BLaER1 (cell line): ENCODE results near the gene THOC6.

ENCODE experiments used
- H3K27ac ChIP-seq: shearing (Covaris generic); formaldehyde crosslinking; 2 replicates; pipeline ENCODE4 v1.8.1; 2022
- H3K27me3 ChIP-seq: shearing (Covaris generic); formaldehyde crosslinking; 2 replicates; pipeline ENCODE4 v1.8.1; 2022
- H3K36me3 ChIP-seq: shearing (Covaris generic); formaldehyde crosslinking; 2 replicates; pipeline ENCODE4 v1.8.1; 2022
- H3K4me1 ChIP-seq: shearing (Covaris generic); formaldehyde crosslinking; 2 replicates; pipeline ENCODE4 v1.8.1; 2022
- H3K4me2 ChIP-seq: shearing (Covaris generic); formaldehyde crosslinking; 2 replicates; pipeline ENCODE4 v1.8.1; 2022
- H3K4me3 ChIP-seq: shearing (Covaris generic); formaldehyde crosslinking; 2 replicates; pipeline ENCODE4 v1.8.1; 2022
- H3K9ac ChIP-seq: shearing (Covaris generic); formaldehyde crosslinking; 2 replicates; pipeline ENCODE4 v1.8.1; 2022
- H3K9me3 ChIP-seq: shearing (Covaris generic); formaldehyde crosslinking; 2 replicates; pipeline ENCODE4 v1.8.1; 2022
- H4K20me1 ChIP-seq: shearing (Covaris generic); formaldehyde crosslinking; 2 replicates; pipeline ENCODE4 v1.8.1; 2022
- Cebpa-rat ChIP-seq: shearing (Covaris generic); IDR thresholded peaks from 2 replicates; pipeline ENCODE4 v1.8.1; 2022

The THOC6 gene

GRCh38 chr16:3058139-3059030, 34.5 kb downstream of the THOC6 start:
- TF ChIP-seq Cebpa-rat = no peak
- peak overlapping the region; percentile 87 for H3K4me3 ChIP-seq
- peak overlapping the region; percentile 94 for H3K9ac ChIP-seq
- H3K9me3 ChIP-seq = no peaks in the 10 kb centered on the region
- peaks cover 29% of the 10 kb centered on the region; the same call in 1 of the 2 replicates for H4K20me1 ChIP-seq
- peak overlapping the region; percentile 99 for H3K4me2 ChIP-seq
- H3K4me1 ChIP-seq = peaks cover 62% of the 10 kb centered on the region
- H3K36me3 ChIP-seq = peaks cover 9% of the 10 kb centered on the region
- H3K27ac ChIP-seq = peak overlapping the region; percentile 94
- no peaks in the 10 kb centered on the region for H3K27me3 ChIP-seq

GRCh38 chr16:3059041-3059722, 35.3 kb downstream of the THOC6 start:
- Histone ChIP-seq H3K4me1 (peaks cover 54% of the 10 kb centered on the region), H3K9ac (peak overlapping the region; percentile 94), H3K4me3 (peak overlapping the region; percentile 87), H3K4me2 (peak overlapping the region; percentile 99), H3K9me3 (no peaks in the 10 kb centered on the region), H3K27ac (peak overlapping the region; percentile 94), H3K36me3 (peaks cover 4% of the 10 kb centered on the region; the same call in 1 of the 2 replicates), H3K27me3 (no peaks in the 10 kb centered on the region), H4K20me1 (peaks cover 26% of the 10 kb centered on the region; the same call in 1 of the 2 replicates)
- TF ChIP-seq Cebpa-rat = no peak

GRCh38 chr16:3059723-3060242, 35.9 kb downstream of the THOC6 start:
- H3K9ac ChIP-seq = peak overlapping the region; percentile 94
- H3K4me2 ChIP-seq = peak overlapping the region; percentile 99
- H3K4me1 ChIP-seq = peaks cover 49% of the 10 kb centered on the region
- H3K4me3 ChIP-seq = peak overlapping the region; percentile 87
- H3K27ac ChIP-seq = peak overlapping the region; percentile 94
- no peaks in the 10 kb centered on the region for H3K27me3 ChIP-seq
- TF ChIP-seq Cebpa-rat = no peak
- peaks cover 3% of the 10 kb centered on the region; the same call in 1 of the 2 replicates for H3K36me3 ChIP-seq
- H3K9me3 ChIP-seq = no peaks in the 10 kb centered on the region
- peaks cover 20% of the 10 kb centered on the region; the same call in 1 of the 2 replicates for H4K20me1 ChIP-seq

- H3K9ac ChIP-seq = no peak overlapping the region
- TF ChIP-seq Cebpa-rat = no peak
- no peak overlapping the region for H3K4me3 ChIP-seq
- peaks cover 49% of the 10 kb centered on the region for H3K4me1 ChIP-seq
- H3K36me3 ChIP-seq = peaks cover 3% of the 10 kb centered on the region; the same call in 1 of the 2 replicates
- H3K27me3 ChIP-seq = no peaks in the 10 kb centered on the region
- peaks cover 19% of the 10 kb centered on the region; the same call in 1 of the 2 replicates for H4K20me1 ChIP-seq
- no peaks in the 10 kb centered on the region for H3K9me3 ChIP-seq
- H3K27ac ChIP-seq = no peak overlapping the region
- H3K4me2 ChIP-seq = peak overlapping the region; percentile 99; the same call in 1 of the 2 replicates
Measured at GRCh38 chr16:3060339-3061127, 36.7 kb downstream of the THOC6 start.

- Histone ChIP-seq H3K9me3 (no peaks in the 10 kb centered on the region), H3K4me3 (no peak overlapping the region), H3K27me3 (no peaks in the 10 kb centered on the region), H3K9ac (no peak overlapping the region), H4K20me1 (peaks cover 9% of the 10 kb centered on the region; the same call in 1 of the 2 replicates), H3K27ac (no peak overlapping the region), H3K4me2 (no peak overlapping the region), H3K36me3 (no peaks in the 10 kb centered on the region), H3K4me1 (peaks cover 35% of the 10 kb centered on the region)
- no peak for TF ChIP-seq Cebpa-rat
Measured at GRCh38 chr16:3062553-3062952, 38.7 kb downstream of the THOC6 start.

- H3K4me2 ChIP-seq = no peak overlapping the region
- peaks cover 35% of the 10 kb centered on the region for H3K4me1 ChIP-seq
Measured at GRCh38 chr16:3063625-3064386, 40.0 kb downstream of the THOC6 start.

GRCh38 chr16:3065069-3065741, 41.4 kb downstream of the THOC6 start, which contains the start of gene IL32:
TSS of gene IL32 (plus strand) at chr16:3065640. CDS start at chr16:3065812, 172 bp downstream.
- Histone ChIP-seq H3K4me1 (peaks cover 27% of the 10 kb centered on the region), H3K9me3 (no peaks in the 10 kb centered on the region), H3K27ac (peak within 1 kb of the TSS; percentile 2; the same call in 1 of the 2 replicates), H3K36me3 (no peaks in the 10 kb centered on the region), H3K4me3 (no peak within 1 kb of the TSS), H4K20me1 (no peaks in the 10 kb centered on the region), H3K9ac (no peak within 1 kb of the TSS), H3K27me3 (no peaks in the 10 kb centered on the region), H3K4me2 (no peak within 1 kb of the TSS)
- TF ChIP-seq Cebpa-rat = no peak

More at GRCh38 chr16:3063625-3064386, 40.0 kb downstream of the THOC6 start:
- Histone ChIP-seq H3K9ac (no peak overlapping the region), H3K9me3 (no peaks in the 10 kb centered on the region), H3K27me3 (no peaks in the 10 kb centered on the region), H3K4me3 (no peak overlapping the region), H3K36me3 (no peaks in the 10 kb centered on the region), H4K20me1 (no peaks in the 10 kb centered on the region), H3K27ac (no peak overlapping the region)
- no peak for TF ChIP-seq Cebpa-rat
